CD4-positive, alpha-beta T cell treated with Interleukin-17A for 1 hour (primary cell): Measurements from ENCODE around the gene OR7G3.

Experiments used
- DNase-seq: peaks from one replicate; pipeline ENCODE4 v3.0.0-alpha.2; 2020

Gene OR7G3

DNA sequence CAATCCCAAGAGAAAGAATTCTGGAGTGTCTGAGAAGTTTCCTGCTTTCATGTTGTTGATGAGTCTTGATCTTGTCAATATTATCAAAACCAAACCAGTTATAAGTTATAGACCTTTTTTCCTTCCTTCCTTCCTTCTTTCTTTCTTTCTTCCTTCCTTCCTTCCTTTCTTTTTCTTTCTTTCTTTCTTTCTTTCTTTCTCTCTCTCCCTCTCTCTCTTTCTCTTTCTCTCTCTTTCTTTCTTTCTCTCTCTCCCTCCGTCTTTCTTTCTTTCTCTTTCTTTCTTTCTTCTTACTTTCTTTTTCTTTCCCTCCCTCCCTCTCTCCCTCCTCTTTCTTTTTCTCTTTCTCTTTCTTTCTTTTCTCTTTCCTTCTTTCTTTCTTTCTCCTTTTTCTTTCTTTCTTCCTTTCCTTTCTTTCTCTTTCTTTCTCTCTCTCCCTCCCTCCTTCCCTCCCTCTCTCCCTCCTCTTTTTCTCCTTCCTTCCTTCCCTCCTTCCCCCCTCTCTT, at the start of gene OR7G3:
Gene OR7G3 (minus strand): TSS at position 51 of the 506 bp plus-strand sequence. CDS start 0 bp downstream, at position 51.
- DNase-seq, result no peak

DNA sequence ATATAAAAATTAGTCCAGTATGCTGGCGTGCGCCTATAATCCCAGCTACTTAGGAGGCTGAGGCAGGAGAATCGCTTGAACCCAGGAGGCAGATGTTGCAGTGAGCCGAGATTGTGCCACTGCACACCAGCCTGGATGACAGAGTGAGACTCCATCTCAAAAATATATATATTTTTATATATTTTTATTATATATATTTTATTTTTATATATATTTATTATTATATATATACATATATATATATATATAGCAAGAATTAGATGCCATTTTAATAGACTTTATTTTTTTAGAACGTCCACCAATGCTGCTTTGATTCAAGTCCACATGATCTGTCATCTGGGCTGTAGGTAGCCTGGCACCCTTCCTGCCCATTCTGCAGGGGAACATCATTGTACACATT, 48.6 kb upstream of the OR7G3 start:
- DNase-seq, result no peak

DNA sequence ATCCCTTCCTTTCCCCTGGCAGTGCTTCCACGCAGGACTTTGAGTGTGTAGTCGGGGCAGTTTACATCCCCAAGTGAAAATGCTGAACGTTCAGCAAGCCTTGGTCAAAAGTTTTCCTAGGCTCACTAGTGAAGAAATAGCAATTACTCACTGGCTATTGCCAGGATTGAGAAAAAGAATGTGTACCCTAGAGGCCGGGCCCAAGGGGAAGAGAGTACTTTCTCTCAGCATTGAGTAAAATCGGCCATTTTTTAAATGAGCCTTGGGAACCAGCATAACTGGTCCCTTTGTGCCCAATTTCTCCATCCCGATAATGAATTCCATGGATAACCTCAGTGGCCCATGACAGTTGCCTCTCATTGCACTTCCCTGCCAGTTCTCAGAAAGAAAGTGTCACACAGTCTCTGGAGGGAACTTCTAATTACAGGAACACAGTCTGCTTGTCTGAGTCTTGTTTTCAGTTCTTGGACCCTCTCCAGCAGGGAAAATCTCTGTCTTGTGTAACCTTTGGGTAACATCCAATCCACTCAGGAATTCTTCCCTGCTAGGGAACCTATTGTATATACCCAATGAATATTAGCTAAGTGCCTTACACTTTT, 44.7 kb upstream of the OR7G3 start:
- no peak for DNase-seq

DNA sequence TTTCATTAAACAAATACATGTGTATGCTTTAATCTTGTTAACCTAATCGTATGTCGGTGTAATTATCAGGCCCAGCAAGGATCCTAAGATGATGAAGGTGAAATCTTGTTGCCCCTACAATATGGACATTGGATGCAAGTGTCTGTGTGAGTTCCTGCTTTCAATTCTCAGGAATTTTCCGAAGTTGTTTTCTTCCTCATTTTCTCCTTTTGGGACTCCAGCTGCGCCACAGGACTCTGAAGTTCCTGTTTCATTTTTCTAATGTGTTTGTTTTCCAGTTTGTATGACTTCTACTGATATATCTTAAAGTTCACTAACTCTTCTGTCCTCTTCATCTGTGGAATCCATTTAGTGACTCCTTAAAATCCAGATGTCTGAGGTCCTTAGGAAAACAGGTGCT, 40.1 kb upstream of the OR7G3 start:
- DNase-seq, result no peak

DNA sequence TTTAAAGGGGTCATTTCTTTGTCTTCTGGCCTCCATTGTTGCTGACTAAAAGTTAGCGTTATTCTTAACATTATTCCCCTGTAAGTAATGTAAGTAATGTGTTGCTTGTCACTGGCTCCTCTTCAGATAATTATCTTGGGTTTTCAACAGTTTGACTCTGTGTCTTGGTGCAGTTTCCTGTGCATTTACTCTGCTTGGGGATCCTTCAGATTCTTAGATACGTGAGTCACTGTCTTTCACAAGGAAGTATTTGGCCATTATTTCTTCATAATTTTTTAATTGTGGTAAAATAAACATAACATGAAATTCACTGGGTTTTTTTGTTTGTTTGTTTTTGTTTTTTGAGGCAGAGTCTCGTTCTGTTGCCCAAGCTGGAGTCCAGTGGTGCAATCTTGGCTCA, 38.5 kb upstream of the OR7G3 start:
- no peak for DNase-seq

DNA sequence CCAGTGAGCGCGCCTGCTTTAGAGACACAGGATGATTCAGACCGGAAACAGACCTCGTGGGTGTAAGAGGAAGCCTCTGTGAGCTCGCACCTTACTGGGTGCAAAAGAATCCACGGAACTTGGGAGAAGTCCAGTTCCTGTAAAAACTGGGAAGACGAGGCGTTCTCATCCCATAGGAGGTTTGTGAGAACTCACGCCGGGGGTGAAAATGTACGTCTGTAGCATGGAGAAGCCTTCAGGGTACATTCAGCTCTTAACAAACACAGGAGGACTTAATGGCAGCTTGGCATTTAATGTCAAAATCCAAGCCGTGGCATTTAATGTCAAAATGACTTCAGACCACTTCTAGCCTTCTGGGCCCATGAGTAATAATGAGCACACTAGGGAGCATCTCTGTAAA, 34.7 kb upstream of the OR7G3 start:
- DNase-seq, result no peak

DNA sequence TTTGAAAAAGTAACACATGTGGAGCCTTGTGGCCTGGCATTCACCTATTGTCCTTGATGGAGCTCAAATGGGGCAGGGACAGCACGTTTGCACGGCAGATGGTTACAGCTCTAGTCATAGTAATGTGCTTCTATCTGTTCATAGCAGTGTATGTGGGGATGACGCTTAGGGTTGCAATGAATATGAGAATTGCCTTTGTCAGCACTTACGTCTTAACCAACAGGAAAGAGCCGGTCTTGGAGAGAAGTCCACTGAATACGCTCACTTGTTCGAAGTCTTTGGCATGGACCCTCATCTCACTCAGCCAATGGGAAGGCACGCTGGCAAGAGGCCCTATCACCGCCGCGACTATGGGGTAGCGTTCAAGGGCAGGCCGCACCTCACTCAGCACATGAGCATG, 33.1 kb upstream of the OR7G3 start:
- no peak for DNase-seq

DNA sequence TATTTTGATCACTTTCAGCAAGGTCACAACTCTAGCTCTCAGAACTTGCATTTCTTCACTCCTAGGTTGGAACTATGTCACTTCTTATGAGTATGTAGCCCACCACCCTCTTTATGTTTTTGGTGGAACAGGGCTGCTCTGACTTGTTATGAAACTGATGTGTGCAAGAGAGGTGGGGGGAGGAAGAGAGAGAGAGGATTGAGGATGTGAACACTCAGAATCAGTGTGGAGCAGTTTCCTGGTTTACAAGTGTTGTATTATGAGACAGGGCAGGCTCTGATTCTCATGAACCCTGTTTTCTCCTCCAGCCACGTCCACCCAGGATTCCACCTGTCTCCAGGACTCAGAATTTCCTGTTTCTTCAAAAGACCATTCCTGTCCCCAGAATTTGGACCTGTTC, 29.6 kb upstream of the OR7G3 start:
- no peak for DNase-seq

DNA sequence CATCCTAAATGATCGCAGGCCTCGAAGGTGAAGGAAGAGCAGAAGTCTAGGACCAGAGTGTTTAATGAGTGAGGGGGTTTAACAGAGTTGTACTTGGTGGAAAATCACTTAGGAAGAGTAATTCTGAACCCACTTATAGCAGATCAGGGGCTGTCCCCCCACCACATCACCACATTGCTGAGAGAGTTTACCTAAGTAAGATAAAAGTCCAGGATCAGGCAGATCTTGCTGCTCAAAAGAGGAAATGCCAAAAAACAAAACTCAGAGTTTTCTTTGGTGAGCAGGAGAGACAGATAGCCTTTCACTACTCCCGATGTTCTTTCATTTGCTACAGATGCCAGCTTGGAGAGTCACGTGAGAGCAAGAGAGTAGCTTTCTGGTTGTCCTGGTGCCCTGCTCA, 28.8 kb upstream of the OR7G3 start:
- DNase-seq, result no peak

DNA sequence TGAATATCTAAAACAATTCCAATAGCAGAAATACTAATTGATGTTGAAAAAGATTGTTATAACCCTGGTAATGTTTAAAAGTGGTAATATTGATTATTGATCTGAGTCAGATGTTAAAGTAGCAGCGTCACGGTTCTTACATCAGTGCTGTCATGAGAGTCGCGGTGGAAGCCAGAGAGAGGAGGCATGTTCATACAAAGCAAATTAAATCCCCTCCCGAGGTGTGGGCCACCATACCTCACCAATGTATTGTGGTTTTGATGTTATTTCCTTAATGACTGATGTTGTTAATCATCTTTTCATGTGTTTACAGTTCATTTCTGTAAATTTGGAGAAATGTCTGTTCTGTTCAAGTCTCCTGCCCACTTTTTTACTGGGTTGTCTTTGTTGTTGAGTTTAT, 24.6 kb upstream of the OR7G3 start:
- peak; percentile 8 for DNase-seq

DNA sequence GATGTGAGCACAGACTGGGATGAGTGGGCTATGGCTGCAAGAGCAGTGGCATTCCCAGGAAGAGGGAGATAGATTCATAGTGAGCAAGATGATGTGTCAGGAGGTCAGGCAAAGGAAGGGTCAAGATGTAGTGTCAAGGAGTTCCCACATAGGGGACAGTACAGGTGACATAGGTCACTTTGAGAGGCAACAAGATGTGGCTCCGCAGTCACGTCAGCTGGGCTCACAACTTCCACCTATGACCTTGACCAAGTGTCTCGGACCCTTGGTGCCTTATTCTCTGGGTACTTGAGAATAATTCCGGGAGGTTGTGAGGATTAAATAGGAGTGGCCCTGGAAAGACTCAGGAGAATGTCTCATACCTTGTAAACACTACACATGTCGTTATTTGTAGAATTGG, 23.9 kb upstream of the OR7G3 start:
- DNase-seq, result no peak

DNA sequence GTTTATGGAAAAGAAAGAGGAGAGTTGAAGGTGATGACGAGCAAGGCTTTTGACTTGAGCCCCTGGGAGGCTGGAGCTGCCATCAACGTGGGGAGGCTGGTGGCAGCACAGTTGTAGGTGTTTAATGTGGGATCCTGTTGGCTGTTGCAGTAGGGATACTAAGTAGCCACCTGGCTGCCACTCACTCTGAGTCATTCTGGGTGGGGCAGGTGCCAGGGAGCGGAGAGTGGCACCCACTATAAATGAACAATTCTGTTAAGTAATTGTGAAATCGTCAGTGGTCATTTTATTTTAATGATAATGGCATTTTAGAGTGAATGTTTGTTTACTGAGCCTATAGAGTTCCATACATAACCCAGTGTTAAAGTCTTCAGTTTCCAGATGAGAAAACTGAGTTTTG, 23.2 kb upstream of the OR7G3 start:
- DNase-seq, result no peak

DNA sequence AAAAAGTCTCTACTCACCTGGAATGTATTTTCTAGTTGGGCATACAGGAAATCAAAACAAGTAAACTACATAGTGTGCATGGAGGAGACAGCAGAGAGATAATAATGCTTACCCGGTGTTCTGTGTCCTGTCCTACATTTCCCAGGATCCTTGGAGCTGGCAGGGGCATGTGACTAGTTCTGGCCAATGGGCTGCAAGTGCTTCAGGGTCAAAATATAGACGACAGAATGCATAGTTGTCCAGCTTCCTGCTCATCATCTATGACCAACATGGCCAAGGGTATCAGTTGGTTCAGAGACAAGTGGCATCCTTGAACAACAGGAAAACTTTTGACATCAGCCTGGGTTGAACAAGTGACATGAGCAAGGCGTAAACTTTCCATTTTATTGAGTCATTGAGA, 21.9 kb upstream of the OR7G3 start:
- no peak for DNase-seq

DNA sequence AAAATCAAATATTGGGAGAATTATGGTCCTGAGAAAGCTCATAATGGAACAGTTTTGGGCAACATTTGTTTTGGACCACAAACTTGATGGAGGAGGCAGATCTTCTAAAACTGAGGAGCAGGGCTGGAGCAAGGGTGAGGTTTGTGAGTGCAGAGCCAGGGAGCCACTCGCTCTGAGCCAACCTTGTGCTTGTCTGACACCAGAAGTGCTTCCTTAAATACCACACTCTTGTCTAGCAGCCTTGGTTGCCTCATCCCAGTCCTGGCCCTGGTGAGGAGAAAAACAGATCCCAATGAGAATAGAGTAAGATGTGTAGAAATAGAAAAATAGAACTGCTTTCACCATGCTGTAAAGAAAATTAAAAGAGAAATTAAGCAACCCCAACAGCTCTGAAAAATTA, 20.1 kb upstream of the OR7G3 start:
- DNase-seq, result no peak

DNA sequence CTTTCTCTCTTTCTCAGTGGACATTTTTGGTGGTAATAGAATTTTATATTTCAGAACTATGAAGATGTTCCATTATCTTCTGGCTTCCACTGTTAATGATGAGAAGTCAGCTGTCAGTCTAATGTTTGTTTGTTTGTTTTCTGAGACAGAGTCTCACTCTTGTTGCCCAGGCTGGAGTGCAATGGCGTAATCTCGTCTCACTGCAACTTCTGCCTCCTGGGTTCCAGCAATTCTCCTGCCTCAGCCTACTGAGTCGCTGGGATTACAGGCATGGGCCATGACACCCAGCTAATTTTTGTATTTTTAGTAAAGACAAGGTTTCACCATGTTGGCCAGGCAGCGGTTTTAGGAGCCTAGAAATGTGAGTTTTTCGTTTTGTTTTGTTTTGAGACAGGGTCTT, 18.2 kb upstream of the OR7G3 start:
- no peak for DNase-seq

DNA sequence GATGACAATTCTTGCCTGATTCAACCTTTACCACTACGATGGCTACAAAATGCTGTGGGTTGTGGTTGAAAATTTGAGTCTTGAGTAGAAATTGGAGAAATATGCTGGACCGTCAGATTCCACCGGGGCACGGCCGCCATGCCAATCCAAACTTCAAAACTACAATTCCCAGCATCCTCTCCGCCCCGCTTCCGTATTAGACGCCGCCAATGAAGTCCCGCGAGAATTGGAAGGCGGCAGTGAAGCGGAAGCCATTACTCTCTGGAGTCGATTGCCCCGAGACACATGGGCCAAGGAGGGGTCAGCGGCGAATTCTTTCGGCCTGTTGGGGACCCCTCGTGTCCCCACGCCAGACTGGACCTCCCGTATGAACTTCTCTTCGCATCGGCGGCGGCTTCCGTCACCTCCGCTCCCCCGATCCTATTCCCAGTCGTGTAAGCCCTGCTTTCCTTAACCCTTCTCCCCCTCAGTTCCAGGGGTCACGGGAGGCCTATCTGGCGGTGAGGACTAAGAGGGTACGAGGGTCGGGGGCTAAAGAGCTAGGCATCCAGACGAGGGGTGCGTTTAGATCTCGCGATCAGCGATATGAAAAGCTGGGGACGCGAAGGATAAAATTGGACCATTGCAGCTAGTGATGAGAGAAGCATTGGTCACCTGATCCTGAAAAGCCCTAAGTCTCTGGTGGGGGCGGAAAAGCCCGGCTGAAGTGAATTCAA, 13.6 kb upstream of the OR7G3 start, which contains the start of gene ZNF317:
Gene ZNF317 (plus strand): TSS at position 239 of the 716 bp plus-strand sequence. CDS start 15,620 bp downstream, outside the sequence.
- DNase-seq, result peak; percentile 94

DNA sequence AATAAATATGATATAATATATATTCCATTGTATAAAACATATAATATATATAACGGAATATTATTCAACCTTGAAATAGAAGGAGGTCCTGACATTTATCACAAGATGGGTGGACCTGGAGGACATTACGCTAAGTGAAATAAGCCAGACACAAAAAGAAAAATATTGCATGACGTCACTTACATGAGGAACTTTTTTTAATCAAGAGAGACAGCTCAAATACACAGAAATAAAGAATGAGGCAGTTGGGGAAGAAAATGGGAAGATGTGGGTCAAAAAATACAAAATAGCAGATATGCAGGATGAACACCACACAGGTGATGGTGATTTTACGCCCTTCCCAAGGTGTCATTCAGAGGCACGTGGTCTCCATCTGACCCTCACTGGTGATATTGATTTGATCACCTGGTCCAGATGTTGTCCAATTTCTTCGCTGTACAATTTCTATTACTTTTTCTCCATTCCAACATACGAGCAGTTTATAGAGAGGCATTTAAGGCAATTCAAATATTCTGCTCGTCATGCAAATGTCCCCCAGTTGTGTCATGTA, 12.9 kb upstream of the OR7G3 start:
- no peak for DNase-seq

DNA sequence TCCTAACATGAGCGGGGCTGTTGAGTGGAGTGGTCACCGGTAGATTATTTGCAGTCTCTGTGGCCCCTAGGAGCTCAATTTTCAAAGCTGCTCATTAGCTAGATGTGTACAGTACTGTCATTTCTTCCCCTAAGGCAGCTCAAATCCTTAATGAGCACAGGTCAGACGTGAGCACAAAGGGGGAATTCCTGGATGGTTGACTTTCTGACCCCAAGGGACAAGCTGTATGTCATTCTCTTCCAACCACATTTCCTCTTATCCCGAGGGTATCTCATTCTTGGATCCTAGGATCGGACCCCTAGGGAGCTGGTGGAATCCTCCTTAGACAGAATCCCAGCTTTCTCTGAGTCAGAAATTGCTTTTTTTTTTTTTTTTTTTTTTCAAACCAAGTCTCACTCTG, 5.7 kb upstream of the OR7G3 start:
- DNase-seq, result no peak

DNA sequence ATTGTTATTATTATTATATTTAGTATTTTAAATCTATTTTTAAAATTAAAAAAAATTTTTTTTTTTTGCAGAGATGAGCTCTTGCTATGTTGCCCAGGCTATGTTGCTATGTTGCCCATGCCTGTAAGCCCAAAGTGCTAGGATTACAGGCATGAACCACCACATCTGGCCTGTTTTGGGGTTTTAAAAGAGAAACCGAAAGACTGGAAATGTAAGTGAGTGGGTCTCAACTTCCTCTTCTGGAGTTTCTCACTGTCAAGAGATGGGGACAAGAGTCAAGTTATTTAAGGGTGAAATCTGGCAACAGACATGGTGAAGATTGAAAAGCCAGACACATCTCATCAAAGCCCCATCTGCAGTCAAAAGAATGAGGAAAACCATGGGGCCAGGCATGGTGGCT, 4.2 kb upstream of the OR7G3 start:
- peak; percentile 10 for DNase-seq

DNA sequence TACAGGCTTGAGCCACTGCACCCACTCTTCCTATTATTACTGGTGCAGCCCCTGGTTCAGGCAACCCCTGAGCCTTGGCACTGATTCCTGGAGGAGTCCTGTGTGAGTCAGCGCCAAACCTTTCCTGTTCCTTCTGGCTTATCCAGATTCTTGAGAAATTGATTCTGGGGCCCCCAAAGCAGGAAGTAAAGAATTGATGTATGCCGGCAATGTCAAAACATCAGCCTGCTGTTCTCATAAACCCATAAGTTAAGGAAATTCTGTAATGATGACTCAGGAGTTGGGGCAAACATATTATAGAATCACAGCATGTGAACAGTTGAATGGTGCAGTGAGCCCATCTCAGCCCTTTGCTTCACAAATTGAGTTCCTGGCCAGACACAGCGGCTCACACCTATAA, 1.4 kb upstream of the OR7G3 start:
- no peak for DNase-seq

DNA sequence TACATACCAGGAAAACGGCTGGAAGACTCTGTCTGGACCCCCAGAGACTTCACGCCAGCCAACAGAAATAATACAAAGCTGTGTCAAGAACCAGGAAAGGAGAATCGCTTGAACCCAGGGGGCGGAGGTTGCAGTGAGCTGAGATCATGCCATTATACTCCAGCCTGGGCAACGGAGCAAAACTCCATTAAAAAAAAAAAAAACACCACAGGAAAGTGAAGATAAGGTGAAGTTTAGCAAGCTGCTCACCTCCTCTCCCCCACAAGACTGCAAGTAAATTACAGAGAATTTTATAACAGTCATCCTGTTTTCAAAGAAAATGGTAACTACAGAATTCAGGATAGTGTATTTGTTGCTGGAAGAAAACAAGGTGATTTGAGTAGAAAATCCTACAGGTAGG, 10.2 kb downstream of the OR7G3 start:
- no peak for DNase-seq

DNA sequence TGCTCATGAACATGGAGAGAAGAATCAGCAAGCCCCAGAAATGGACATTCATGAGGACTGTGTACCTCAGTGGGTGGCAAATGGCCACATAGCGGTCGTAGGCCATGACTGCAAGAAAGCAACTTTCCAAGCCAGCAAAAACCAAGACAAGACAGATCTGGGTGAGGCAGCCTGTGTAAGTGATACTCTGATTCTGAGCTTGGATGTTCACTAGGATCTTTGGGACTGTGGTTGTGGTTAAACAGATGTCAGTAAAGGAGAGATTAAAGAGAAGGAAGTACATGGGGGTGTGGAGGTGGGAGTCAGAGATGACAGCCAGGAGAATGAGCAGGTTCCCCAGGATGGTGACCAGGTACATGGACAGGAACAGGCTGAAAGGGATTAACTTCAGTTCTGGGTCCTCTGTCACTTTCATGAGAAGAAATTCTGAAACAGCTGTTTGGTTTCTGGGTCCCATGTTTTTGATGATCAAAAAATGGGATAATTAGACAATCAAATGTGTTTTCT, 11.4 kb downstream of the OR7G3 start, which contains the start of gene OR7G1:
Gene OR7G1 (minus strand): TSS at position 457 of the 507 bp plus-strand sequence. CDS start 0 bp downstream, at position 457.
- DNase-seq, result no peak

DNA sequence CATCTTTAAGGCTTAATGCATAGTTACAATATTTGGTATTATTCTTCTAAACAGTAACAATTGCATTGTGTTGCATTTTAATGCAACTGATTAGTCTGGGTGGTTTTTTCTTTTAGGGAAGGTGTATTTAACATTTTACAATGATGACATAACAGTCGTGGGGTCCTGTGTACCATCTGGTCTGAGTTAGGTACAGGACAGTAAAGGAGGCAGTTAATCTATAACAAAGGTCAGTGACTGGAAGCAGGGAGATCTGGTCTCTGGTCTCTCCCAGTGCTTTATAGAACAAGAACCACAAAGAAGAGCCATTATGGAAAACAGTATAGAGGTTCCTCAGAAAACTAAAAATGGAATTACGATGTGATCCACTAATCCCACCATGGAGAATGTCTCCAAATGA, 16.8 kb downstream of the OR7G3 start:
- DNase-seq, result no peak

DNA sequence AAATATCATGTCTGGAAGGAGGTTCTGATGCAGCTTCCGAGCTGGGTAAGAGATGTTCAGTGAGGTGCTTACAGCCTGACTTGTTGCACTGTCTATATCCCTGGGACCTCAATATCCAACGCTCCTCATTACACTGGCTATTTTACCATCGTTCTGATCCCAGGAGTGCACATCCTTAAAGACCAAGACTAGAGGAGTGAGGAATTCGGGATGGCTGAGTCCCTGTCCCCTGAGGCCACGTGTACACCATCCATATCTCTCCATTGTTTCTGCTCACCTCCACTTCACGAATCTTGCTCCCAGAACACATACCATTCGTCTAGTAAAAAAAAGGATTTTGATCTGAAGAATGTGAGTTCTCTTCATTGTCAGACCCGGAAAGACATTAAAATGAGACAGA, 19.4 kb downstream of the OR7G3 start, which contains the start of gene OR7G2:
Gene OR7G2 (minus strand): TSS at position 101 of the 400 bp plus-strand sequence. CDS start 4,232 bp downstream, outside the sequence.
- DNase-seq, result no peak
